ENCODE data around the gene EBNA1BP2. TPM values are rescaled to one million over a fixed set of nuclear protein-coding genes. Genes with fewer than 3 reads are reported as not detected.
"Not testable (repeated sequence)": the region's sequence is repeated elsewhere in the genome, so short reads cannot be mapped to it uniquely, and the experiment has no call there.

Gene EBNA1BP2
- total RNA-seq, 1 experiment from 2014 or later = 135 TPM

GRCh38 chr1:43134640-43135039 is 37.5 kb downstream of the EBNA1BP2 start:
- in situ Hi-C loops (cut with HindIII; ENCODE audit: low pct_unique_long_range_greater_than_20kb, low sequenced_read_pairs) = no loop called here
- DNase-seq (ENCODE audit: low read depth) = no peak

GRCh38 chr1:43134068-43134467 is 38.0 kb downstream of the EBNA1BP2 start:
- in situ Hi-C loops (cut with HindIII; ENCODE audit: low pct_unique_long_range_greater_than_20kb, low sequenced_read_pairs) = no loop called here
- peak; percentile 11 for DNase-seq (ENCODE audit: low read depth)

GRCh38 chr1:43129426-43129825 is 42.7 kb downstream of the EBNA1BP2 start:
- DNase-seq (ENCODE audit: low read depth) = no peak
- in situ Hi-C loops (cut with HindIII; ENCODE audit: low pct_unique_long_range_greater_than_20kb, low sequenced_read_pairs) = no loop called here

GRCh38 chr1:43128816-43129215 is 43.3 kb downstream of the EBNA1BP2 start:
- in situ Hi-C loops (cut with HindIII; ENCODE audit: low pct_unique_long_range_greater_than_20kb, low sequenced_read_pairs) = no loop called here
- DNase-seq (ENCODE audit: low read depth) = no peak

GRCh38 chr1:43123031-43123430 is 49.1 kb downstream of the EBNA1BP2 start:
- DNase-seq (ENCODE audit: low read depth) = no peak
- in situ Hi-C loops (cut with HindIII; ENCODE audit: low pct_unique_long_range_greater_than_20kb, low sequenced_read_pairs) = no loop called here

GRCh38 chr1:43121256-43121900 is 50.7 kb downstream of the EBNA1BP2 start:
- peak; percentile 25 for DNase-seq (ENCODE audit: low read depth)
- in situ Hi-C loops (cut with HindIII; ENCODE audit: low pct_unique_long_range_greater_than_20kb, low sequenced_read_pairs) = no loop called here

- DNase-seq (ENCODE audit: low read depth) = peak; percentile 54
- in situ Hi-C loops (cut with HindIII; ENCODE audit: low pct_unique_long_range_greater_than_20kb, low sequenced_read_pairs) = not testable (repeated sequence)
These were observed 52.0 kb downstream of the EBNA1BP2 start for GRCh38 chr1:43119928-43120586.

Other genes with a start within 250 kb of the EBNA1BP2 start
- gene SLC2A1, start 213.4 kb downstream of the EBNA1BP2 start, total RNA-seq (2014; rRNA removed; shearing (Covaris generic); ENCODE audit: low replicate concordance) = 549 and 560 TPM in 2 replicates
- 0.06 and 2.1 TPM in 2 replicates for gene CFAP57, start within 50 bp of the EBNA1BP2 start, total RNA-seq (2014; rRNA removed; shearing (Covaris generic); ENCODE audit: low replicate concordance)
- gene TMEM125, start 97.7 kb upstream of the EBNA1BP2 start, total RNA-seq (2014; rRNA removed; shearing (Covaris generic); ENCODE audit: low replicate concordance) = not detected in 2 replicates
- not detected in 2 replicates for gene C1orf210, start 113.3 kb upstream of the EBNA1BP2 start, total RNA-seq (2014; rRNA removed; shearing (Covaris generic); ENCODE audit: low replicate concordance)
- not detected in 2 replicates for gene TIE1, start 128.7 kb upstream of the EBNA1BP2 start, total RNA-seq (2014; rRNA removed; shearing (Covaris generic); ENCODE audit: low replicate concordance)
- not detected in 2 replicates for gene MPL, start 165.5 kb upstream of the EBNA1BP2 start, total RNA-seq (2014; rRNA removed; shearing (Covaris generic); ENCODE audit: low replicate concordance)
- 166 and 220 TPM in 2 replicates for gene CDC20, start 186.7 kb upstream of the EBNA1BP2 start, total RNA-seq (2014; rRNA removed; shearing (Covaris generic); ENCODE audit: low replicate concordance)
- 92.7 and 104 TPM in 2 replicates for gene ELOVL1, start 195.7 kb upstream of the EBNA1BP2 start, total RNA-seq (2014; rRNA removed; shearing (Covaris generic); ENCODE audit: low replicate concordance)
- gene MED8, start 217.5 kb upstream of the EBNA1BP2 start, total RNA-seq (2014; rRNA removed; shearing (Covaris generic); ENCODE audit: low replicate concordance) = 43.0 and 59.0 TPM in 2 replicates
- 6.1 and 13.3 TPM in 2 replicates for gene SZT2, start 217.6 kb upstream of the EBNA1BP2 start, total RNA-seq (2014; rRNA removed; shearing (Covaris generic); ENCODE audit: low replicate concordance)